Activated T-cell treated with anti-CD3 and anti-CD28 coated beads, Interleukin-2, amount 50 U/mL, for 4 hours (primary cell): ENCODE measurements around the gene FXYD6. TPM values are rescaled to one million over a fixed set of nuclear protein-coding genes. Genes with fewer than 3 reads are reported as not detected.
A peak's percentile ranks its signal among the peaks of the same experiment; 100 is the strongest.

ENCODE experiments used
- ATAC-seq, 2 donors: fragments of 200-7000 bp; cut with Tn5 transposase; one replicate each; pipeline ENCODE4 v1.10.0; 2021
- DNase-seq: peaks from one replicate; pipeline ENCODE4 v3.0.0-alpha.2; 2020
- H3K27me3 Mint-ChIP-seq: one replicate; pipeline ENCODE4 v1.8.0; 2021; ENCODE audit warnings: low read depth, mixed read lengths
- H3K36me3 Mint-ChIP-seq: one replicate; pipeline ENCODE4 v1.8.0; 2022; ENCODE audit warnings: mixed read lengths; ENCODE audit not compliant: insufficient read depth
- H3K4me1 Mint-ChIP-seq: one replicate; pipeline ENCODE4 v1.8.0; 2021; ENCODE audit warnings: low read depth, mixed read lengths
- H3K4me3 Mint-ChIP-seq: one replicate; pipeline ENCODE4 v1.8.0; 2021; ENCODE audit warnings: mild to moderate bottlenecking, moderate library complexity, mixed read lengths
- H3K9me3 Mint-ChIP-seq: one replicate; pipeline ENCODE4 v1.8.0; 2021; ENCODE audit warnings: mixed read lengths
- total RNA-seq, 3 donors: library from RNA; stranded (reverse); gene quantifications; one replicate each; pipeline ENCODE4 v1.2.1, GENCODE V29; 2021

Gene FXYD6
- total RNA-seq, 3 donors from 2014 or later: 0.16 to 0.38 TPM; not detected in 1

DNA sequence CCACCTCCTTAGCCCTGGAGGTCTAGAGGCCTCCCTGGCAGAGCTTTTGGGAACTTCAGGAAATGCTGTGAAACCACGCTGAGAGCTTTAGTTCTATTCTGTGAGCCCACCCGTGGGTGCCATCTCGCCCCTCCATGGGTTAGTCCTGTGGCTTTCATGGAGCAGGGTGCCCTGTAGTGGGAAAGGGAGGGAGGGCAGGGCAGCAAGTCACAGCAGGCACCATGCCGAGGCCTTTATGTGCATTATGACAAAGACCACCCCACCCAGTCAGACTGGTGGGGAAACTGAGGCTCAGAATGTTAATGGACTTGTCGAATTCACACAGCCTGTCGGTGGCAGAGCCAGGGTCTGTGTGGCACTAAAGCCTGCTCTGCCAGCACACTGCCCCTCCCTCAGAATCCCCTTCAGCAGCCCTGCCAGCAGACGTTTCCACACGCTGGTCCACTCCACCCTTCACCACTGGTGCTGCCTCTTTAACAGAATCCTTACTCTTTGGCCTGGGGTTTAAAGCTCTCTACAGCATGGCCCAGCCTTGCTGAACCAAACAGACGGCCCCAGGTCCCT, 39.3 kb upstream of the FXYD6 start:
- H3K9me3 Mint-ChIP-seq: no peaks in the 10 kb centered on the region
- peaks cover 5% of the 10 kb centered on the region for H3K4me1 Mint-ChIP-seq
- ATAC-seq (no peak), DNase-seq (no peak)
- H3K4me3 Mint-ChIP-seq: no peak overlapping the region
- H3K36me3 Mint-ChIP-seq: no peaks in the 10 kb centered on the region
- H3K27me3 Mint-ChIP-seq: no peaks in the 10 kb centered on the region

DNA sequence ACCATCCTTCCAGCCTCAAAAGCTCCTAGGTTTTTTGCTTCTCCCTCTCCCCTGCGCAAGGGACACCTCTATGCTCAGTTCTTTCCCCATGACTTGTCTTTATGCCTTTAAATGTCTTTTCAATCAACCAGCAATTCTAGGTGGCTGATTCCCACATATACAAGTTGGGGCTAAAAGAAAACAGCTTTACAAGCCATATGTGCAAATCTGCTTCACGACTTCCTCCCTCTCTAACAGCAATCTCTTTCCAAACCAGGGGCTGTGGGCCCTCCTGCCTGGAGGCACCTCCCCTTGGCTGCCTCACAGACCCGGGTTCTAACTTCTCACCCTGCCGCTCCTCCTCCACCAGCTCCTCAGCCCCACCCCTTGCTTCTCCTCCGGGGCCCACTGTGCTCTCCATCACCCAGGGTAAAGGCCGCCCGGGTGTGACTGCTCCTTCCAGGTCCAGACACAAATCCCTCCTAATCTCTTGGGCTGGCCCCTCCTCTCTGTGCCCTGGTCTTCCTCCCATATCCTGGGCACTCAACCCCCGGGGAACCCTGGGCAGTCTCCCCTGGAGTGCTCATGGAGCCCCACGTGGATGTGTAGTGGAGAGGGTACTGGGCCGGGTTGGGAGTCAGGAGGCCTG, 38.6 kb upstream of the FXYD6 start:
- Mint-ChIP-seq H3K9me3 (no peaks in the 10 kb centered on the region), H3K4me1 (peaks cover 5% of the 10 kb centered on the region)

DNA sequence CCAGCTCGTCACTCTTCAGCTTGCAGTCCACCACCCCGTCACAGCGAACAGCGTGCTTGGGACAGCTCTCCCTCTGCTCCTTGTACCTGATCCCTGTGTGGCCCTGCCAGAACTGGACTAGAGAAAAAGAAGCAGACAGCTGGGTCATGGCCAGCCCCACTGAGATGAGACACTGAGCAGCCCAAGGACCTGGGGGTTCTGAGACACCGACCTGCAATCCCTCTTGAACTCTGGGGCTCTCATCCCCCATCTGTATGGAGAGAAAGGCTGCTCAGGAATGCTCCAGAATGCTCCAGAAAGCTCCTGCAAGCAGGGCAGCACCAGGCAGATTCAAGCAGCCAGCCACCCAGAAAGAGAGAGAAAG, 37.9 kb upstream of the FXYD6 start:
- Mint-ChIP-seq H3K4me3 (no peak overlapping the region), H3K4me1 (peaks cover 3% of the 10 kb centered on the region), H3K9me3 (no peaks in the 10 kb centered on the region), H3K36me3 (no peaks in the 10 kb centered on the region), H3K27me3 (no peaks in the 10 kb centered on the region)
- ATAC-seq: no peak
- DNase-seq: no peak

More for the DNA sequence above, 38.6 kb upstream of the FXYD6 start:
- H3K36me3 Mint-ChIP-seq: no peaks in the 10 kb centered on the region
- DNase-seq: no peak
- no peak overlapping the region for H3K4me3 Mint-ChIP-seq
- H3K27me3 Mint-ChIP-seq: no peaks in the 10 kb centered on the region
- ATAC-seq: no peak

DNA sequence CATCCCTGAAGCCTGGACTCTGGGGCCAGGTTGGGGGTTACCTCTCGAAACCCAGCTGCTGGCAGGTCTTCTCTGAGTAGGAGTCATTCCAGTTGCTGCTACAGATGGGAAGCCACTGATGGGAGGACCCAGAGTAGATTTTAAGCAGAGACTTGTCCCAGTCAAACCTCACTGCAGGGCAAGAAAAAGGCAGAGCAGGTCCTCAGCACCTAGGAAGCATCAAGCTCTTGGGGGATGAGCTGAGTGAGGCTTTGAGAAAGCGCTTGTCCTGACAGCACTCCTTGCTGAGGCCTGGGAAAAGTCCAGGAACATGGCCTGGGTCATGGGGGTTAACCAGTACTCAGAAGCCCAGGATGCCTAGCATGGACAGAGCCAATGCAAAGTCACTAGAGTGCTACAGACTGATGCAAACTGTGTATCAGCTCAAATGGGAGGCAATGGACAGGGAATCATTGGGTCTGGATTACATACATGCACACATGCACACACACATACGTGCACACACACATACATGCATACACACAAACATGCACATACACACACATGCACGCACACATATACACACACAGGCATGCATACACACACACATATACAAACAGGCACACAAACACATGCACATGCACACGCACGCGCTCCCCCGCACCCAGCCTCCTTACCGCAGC, 37.4 kb upstream of the FXYD6 start:
- H3K36me3 Mint-ChIP-seq: no peaks in the 10 kb centered on the region
- H3K9me3 Mint-ChIP-seq: no peaks in the 10 kb centered on the region
- H3K27me3 Mint-ChIP-seq: no peaks in the 10 kb centered on the region
- ATAC-seq (no peak), DNase-seq (no peak)
- no peak overlapping the region for H3K4me3 Mint-ChIP-seq
- H3K4me1 Mint-ChIP-seq: no peaks in the 10 kb centered on the region

DNA sequence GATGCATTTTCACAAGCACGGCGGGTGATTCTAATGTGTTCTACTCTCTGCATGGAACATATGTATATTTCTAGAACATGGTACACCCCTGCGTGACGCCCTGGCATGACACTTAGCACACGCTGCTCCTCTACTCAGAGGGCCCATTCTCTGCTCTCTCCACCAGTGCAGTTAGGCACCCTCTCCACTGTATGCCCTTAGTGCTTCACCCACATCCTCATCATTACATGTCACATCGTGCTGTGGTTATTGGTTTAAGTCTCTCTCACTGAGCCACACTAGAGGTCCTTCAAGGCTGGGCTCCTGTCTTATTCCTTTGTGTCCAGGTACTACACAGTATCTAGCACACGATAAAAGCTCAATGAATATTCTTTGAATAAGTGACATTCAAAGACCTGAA, 36.0 kb upstream of the FXYD6 start:
- Mint-ChIP-seq H3K27me3 (no peaks in the 10 kb centered on the region), H3K9me3 (no peaks in the 10 kb centered on the region), H3K36me3 (no peaks in the 10 kb centered on the region), H3K4me3 (no peak overlapping the region), H3K4me1 (peaks cover 2% of the 10 kb centered on the region)
- no peak for ATAC-seq
- no peak for DNase-seq

DNA sequence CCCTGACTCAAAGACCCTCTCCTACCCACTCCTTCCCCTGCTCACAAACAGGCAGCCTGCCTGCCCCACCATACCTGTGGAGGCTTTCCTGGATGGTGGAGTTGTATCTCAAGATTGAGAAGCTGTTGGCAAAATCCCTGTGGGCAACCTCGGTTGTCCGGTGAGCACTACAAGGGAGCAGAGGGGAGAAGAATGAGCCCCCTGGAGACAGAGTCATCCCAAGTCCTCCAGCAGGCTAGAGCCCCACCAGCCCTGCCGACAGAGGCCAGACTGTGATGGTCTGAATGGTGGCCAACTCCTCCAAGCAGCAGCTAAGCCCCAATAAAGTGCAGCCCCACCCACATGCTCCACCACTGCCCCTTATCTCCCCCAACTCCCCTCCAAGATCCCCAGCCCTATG, 35.2 kb upstream of the FXYD6 start:
- Mint-ChIP-seq H3K9me3 (no peaks in the 10 kb centered on the region), H3K4me3 (no peak overlapping the region), H3K36me3 (no peaks in the 10 kb centered on the region), H3K27me3 (no peaks in the 10 kb centered on the region), H3K4me1 (peaks cover 6% of the 10 kb centered on the region)
- no peak for ATAC-seq
- DNase-seq: no peak

DNA sequence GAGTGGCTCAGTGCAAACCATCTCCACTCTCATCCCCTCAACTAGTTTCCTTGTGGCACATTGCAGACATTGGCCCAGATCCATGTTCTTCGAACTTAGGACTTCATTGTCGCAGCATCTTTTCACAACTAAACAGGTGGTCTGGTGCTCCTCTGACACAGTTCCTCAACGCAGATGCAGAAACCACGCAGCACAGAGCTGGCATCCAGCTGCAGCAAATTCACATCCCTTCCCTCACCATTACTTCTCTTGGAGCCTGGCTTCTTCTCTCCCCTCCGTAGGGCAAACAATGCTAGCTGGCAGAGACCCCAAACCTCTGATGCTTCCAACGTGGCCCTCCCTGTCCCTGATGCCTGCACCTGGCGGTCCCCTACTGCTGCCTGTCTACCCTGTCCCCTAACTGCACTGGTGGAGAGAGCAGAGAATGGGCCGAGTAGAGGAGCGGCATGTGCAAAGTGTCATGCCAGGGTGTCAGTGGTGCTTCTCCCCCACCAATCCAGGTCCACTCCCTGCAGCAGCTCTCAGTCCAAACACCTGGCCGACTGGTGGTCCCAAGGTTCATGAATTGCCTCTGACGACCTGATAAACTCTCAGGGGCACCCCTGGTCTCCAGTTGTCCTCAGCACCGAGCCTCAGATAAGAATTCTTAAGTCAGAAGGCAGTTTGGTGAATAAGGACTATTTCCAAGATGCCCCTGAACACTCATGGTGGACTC, 34.6 kb upstream of the FXYD6 start:
- no peaks in the 10 kb centered on the region for H3K36me3 Mint-ChIP-seq
- peaks cover 6% of the 10 kb centered on the region for H3K4me1 Mint-ChIP-seq
- no peaks in the 10 kb centered on the region for H3K9me3 Mint-ChIP-seq
- no peak for DNase-seq
- H3K27me3 Mint-ChIP-seq: no peaks in the 10 kb centered on the region
- H3K4me3 Mint-ChIP-seq: no peak overlapping the region
- ATAC-seq: no peak

DNA sequence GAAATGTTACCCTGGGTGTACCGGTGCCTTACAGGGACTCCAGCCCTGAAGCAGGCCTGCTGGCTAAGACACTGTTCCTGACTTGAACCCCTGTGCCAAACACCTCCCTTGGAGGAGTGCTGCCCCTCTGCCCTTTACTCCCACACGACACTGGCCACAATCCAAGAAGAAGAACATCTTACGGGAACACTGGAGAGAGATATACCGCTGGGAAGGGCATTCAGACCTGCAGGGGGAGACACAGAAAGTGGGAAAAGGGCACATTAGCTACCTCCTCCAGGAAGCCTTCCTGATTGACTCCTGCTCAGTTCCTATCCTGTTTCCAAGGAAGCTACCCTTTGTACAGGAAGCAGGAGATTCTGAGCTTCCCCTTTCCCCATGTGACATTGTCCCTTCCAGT, 34.1 kb upstream of the FXYD6 start:
- H3K9me3 Mint-ChIP-seq: no peaks in the 10 kb centered on the region
- no peak overlapping the region for H3K4me3 Mint-ChIP-seq
- ATAC-seq: no peak
- peaks cover 6% of the 10 kb centered on the region for H3K4me1 Mint-ChIP-seq
- no peaks in the 10 kb centered on the region for H3K27me3 Mint-ChIP-seq
- DNase-seq: no peak
- no peaks in the 10 kb centered on the region for H3K36me3 Mint-ChIP-seq

DNA sequence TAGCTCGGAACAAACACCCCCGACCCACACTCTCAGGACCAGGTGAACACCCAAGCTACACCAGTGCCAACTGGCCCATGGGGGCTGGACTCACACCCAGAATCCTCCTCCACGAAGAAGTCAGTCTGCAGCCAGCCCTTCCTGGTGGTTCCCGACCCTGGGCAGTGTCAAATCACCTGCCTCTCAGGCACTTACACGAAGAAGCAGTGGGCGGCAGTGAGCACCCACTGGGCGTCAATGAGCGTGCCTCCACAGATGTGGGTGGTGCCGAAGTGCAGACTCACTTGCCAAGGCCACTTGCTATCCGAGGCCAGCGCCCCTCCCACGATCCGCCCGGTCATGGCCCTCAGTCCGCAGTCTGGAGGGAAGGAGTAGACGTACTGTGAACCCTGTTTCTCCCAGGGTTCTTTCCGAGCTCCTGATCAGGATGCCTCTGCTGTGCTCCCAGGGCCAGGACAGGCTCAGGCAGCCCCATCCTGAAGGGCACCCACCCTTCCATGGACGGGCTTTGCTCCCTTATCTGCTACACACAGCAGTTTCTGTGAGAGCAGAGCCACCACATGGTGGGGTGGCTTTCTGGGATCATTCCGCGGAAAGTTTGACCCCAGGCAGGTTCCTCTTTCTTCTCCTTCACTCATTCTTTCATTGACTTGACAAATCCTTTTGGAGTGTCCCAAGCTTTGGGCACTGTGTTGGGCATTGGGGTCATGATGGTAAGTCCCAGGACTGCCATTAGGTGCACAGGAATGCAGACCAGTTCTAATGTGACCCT, 33.3 kb upstream of the FXYD6 start:
- no peak overlapping the region for H3K4me3 Mint-ChIP-seq
- H3K27me3 Mint-ChIP-seq: peaks cover 2% of the 10 kb centered on the region
- ATAC-seq: no peak
- no peaks in the 10 kb centered on the region for H3K9me3 Mint-ChIP-seq
- H3K4me1 Mint-ChIP-seq: peaks cover 6% of the 10 kb centered on the region
- no peak for DNase-seq
- H3K36me3 Mint-ChIP-seq: no peaks in the 10 kb centered on the region

DNA sequence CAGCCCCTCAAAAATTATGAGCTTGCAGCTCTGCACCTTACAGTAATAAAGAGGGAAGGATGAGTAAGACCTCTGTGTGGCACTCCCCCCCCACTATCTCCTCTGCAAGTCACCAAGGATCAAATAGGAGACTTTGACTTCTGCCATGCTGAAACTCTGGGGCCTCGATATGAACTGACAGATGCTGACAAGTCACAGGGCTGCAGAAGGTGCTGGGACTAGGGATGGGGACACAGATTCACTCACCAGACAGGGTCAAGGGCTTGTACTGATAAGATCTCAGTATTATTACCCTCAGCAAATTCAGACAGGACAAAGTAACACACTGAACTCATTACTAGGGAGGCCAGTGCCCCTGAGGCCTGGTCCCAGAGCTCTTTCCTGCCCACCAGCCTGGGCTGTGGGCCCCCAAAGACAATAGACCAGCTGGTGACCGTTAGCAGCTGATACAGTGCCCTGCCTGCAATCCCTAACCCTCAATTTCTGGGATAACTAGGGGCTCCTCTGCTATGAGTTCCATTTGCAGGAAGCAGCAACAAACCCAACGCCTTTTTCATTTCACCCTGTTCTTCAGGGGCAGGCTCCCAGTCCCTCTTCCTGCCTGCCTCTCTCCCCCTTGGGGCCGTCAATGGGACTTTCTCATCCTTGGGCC, 32.6 kb upstream of the FXYD6 start:
- Mint-ChIP-seq H3K4me1 (peaks cover 6% of the 10 kb centered on the region), H3K4me3 (no peak overlapping the region), H3K27me3 (peaks cover 2% of the 10 kb centered on the region), H3K9me3 (no peaks in the 10 kb centered on the region), H3K36me3 (no peaks in the 10 kb centered on the region)
- DNase-seq (no peak), ATAC-seq (no peak)

DNA sequence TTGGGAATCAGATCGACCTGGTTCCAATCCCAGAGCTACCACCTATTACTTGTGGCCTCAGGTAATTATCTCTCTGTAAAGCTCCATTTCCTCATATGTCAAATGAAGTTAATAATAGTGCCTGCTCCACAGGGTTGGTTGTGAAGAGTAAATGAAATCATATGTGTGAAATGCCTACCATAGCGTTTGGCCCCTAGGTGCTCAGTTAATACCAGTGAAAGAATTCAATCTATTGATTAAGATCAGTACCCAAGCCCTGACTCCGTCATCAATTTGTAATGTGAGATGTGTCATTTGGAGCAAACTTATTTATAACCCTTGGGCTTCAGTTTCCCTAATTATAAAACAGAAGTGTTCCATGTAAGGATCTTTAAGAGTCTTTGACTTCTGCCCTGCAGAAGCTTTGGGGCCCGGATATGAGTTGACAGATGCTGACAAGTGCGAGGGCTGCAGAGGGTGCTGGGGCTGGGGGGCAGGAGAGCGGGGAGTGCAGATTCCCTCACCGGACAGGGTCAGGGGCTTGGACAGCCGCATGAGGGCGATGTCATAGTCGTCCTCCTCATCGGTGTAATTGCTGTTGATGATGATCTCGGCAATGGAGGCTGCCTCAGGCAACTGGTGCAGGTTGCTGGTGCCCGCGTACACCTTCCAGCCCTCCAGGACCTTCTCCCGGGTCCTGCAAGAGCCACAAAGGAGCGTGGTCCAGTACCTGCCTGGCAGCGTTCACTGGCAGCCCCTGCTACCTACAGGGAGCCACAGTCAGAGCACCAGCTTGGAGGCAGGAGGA, 31.8 kb upstream of the FXYD6 start:
- no peak for ATAC-seq
- no peak overlapping the region for H3K4me3 Mint-ChIP-seq
- no peak for DNase-seq
- H3K27me3 Mint-ChIP-seq: peaks cover 2% of the 10 kb centered on the region
- H3K36me3 Mint-ChIP-seq: no peaks in the 10 kb centered on the region
- H3K9me3 Mint-ChIP-seq: no peaks in the 10 kb centered on the region
- H3K4me1 Mint-ChIP-seq: peaks cover 6% of the 10 kb centered on the region

DNA sequence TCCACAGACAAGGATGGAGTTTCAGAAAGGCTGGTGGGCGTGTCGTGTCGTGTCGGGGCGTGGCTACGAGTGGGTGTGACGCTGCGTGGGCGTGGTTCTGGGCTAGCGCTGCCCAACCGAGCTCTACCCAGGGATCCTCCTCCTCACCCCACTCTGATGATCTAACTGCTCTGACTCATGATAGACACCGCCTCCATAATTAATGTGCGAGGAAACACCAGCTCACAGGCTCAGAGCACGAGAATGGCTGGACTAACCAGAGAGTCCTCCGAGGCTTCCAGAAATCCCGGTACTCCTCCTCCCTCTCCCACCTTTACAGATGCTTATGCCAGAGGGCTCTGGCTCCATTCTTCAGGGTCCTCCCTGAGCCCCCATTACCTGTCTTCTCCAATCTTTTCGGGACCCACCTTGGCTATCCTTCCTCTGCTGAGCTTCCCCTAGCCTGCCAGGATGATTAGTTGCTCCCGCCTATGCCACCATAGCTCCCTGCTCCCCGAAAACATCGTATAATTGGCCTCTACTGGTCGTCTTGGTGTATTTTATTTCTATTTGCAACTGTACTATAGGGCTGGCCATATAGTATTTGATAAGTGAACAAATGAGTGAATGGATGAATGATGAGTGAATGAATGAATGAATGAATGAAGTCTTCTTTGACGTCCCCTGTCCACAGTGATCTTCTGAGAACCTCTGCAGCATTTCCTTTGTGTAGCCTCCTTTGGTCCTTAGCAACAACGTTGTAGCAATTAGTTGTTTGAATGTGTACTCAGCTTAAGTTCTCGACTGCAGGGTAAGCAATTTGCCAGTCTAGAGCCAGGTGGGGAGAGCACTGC, 31.0 kb upstream of the FXYD6 start:
- H3K9me3 Mint-ChIP-seq: no peaks in the 10 kb centered on the region
- DNase-seq (peak; percentile 67), ATAC-seq (peak; percentile 93 to 99)
- H3K36me3 Mint-ChIP-seq: no peaks in the 10 kb centered on the region
- H3K27me3 Mint-ChIP-seq: peaks cover 2% of the 10 kb centered on the region
- H3K4me3 Mint-ChIP-seq: no peak overlapping the region
- peaks cover 6% of the 10 kb centered on the region for H3K4me1 Mint-ChIP-seq

DNA sequence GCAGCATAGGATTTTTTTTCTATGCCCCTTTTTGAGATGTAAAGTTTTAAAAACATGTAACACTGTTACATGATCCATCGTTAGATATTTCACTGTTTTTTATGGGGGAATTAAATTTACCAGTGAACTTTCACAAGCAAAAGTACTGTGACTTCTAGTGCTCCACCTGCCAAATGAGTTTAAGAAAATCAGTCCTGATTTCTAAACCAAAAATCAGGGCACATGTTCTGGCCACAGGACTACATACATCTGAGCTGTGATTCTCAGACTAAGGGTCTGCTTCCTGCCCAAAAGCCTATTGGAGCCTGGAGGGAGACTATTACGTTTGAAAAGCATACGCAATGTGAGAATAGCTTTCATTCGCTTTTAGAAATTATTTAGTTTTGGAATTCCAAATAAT, 30.3 kb upstream of the FXYD6 start:
- Mint-ChIP-seq H3K36me3 (no peaks in the 10 kb centered on the region), H3K4me3 (no peak overlapping the region), H3K27me3 (peaks cover 2% of the 10 kb centered on the region), H3K4me1 (peaks cover 6% of the 10 kb centered on the region), H3K9me3 (no peaks in the 10 kb centered on the region)
- ATAC-seq (no peak), DNase-seq (no peak)
